Karpas-422 (cell line): ENCODE results near the gene XYLT1. TPM values are rescaled to one million over a fixed set of nuclear protein-coding genes. Genes with fewer than 3 reads are reported as not detected.

ENCODE experiments used
- DNase-seq: peaks from one replicate; pipeline ENCODE4 v3.0.0-alpha.2; 2015
- H2AFZ ChIP-seq: fragments of 200-600 bp; sonication (generic); 2 replicates; pipeline ENCODE4 v1.6.1; 2014; ENCODE audit warnings: antibody characterized with exemption, low read length, mixed read lengths
- H3K27ac ChIP-seq: fragments of 200-600 bp; sonication (generic); 2 replicates; pipeline ENCODE4 v1.5.1; 2014; ENCODE audit warnings: mild to moderate bottlenecking, low read length, moderate library complexity
- H3K27me3 ChIP-seq: fragments of 200-600 bp; sonication (generic); 2 replicates; pipeline ENCODE4 v1.6.1; 2014; ENCODE audit warnings: low read length, mixed read lengths
- H3K36me3 ChIP-seq: fragments of 200-600 bp; sonication (generic); 2 replicates; pipeline ENCODE4 v1.6.1; 2014; ENCODE audit warnings: low read length, mixed read lengths; ENCODE audit not compliant: insufficient read depth
- H3K4me1 ChIP-seq: fragments of 200-600 bp; sonication (generic); 2 replicates; pipeline ENCODE4 v1.6.1; 2014; ENCODE audit warnings: mild to moderate bottlenecking, low read length, mixed read lengths
- H3K4me2 ChIP-seq: fragments of 200-600 bp; sonication (generic); 2 replicates; pipeline ENCODE4 v1.6.1; 2014; ENCODE audit warnings: low read length, low read depth, mild to moderate bottlenecking; ENCODE audit not compliant: poor library complexity, severe bottlenecking
- H3K4me3 ChIP-seq: fragments of 200-600 bp; sonication (generic); 2 replicates; pipeline ENCODE4 v1.5.1; 2014; ENCODE audit warnings: mild to moderate bottlenecking, antibody characterized with exemption, low read length, mixed read lengths
- H3K79me2 ChIP-seq: fragments of 200-600 bp; sonication (generic); 2 replicates; pipeline ENCODE4 v1.6.1; 2014; ENCODE audit warnings: mild to moderate bottlenecking, low read length, mixed read lengths
- H3K9ac ChIP-seq: fragments of 200-600 bp; sonication (generic); 2 replicates; pipeline ENCODE4 v1.6.0; 2014; ENCODE audit warnings: low read length
- H3K9me2 ChIP-seq: fragments of 200-600 bp; sonication (generic), shearing (Covaris generic); replicated peaks from 2 replicates; pipeline ENCODE4 v1.6.0; 2014; ENCODE audit warnings: mild to moderate bottlenecking, low read length, moderate library complexity; ENCODE audit not compliant: insufficient read depth
- H3K9me3 ChIP-seq: fragments of 300-700, 200-600 bp; sonication (generic); 2 replicates; pipeline ENCODE4 v1.6.1; 2014; ENCODE audit warnings: low read length, mixed read lengths
- H4K20me1 ChIP-seq: fragments of 200-600 bp; sonication (generic); 2 replicates; pipeline ENCODE4 v1.6.1; 2014; ENCODE audit warnings: mild to moderate bottlenecking, antibody characterized with exemption, low read length, low read depth; ENCODE audit not compliant: insufficient read depth
- total RNA-seq: library from RNA; depleted of rRNA; stranded (reverse); fragments of >200 nt; shearing (Covaris generic); gene quantifications from 2 replicates; pipeline ENCODE4 v1.2.3, GENCODE V29; 2014; ENCODE audit warnings: low replicate concordance

XYLT1 gene
- total RNA-seq, 1 experiment from 2014 or later: 11.8 TPM

GRCh38 chr16:17460890-17461289, 9.9 kb downstream of the XYLT1 start:
- Histone ChIP-seq H3K27me3 (no peaks in the 10 kb centered on the region), H2AFZ (no peak overlapping the region), H3K4me1 (peaks cover 75% of the 10 kb centered on the region), H3K27ac (peak overlapping the region; percentile 97), H3K79me2 (peaks cover 42% of the 10 kb centered on the region), H4K20me1 (no peaks in the 10 kb centered on the region), H3K9me2 (no peaks in the 10 kb centered on the region), H3K36me3 (no peaks in the 10 kb centered on the region), H3K4me2 (peak overlapping the region; percentile 73), H3K9me3 (no peaks in the 10 kb centered on the region), H3K4me3 (peak overlapping the region; percentile 59), H3K9ac (peak overlapping the region; percentile 70)
- DNase-seq: peak; percentile 64

GRCh38 chr16:17459903-17460521, 10.7 kb downstream of the XYLT1 start:
- peak overlapping the region; percentile 70 for H3K9ac ChIP-seq
- H3K9me2 ChIP-seq: no peaks in the 10 kb centered on the region
- no peak overlapping the region for H2AFZ ChIP-seq
- H3K4me1 ChIP-seq: peaks cover 73% of the 10 kb centered on the region
- peak overlapping the region; percentile 97 for H3K27ac ChIP-seq
- H4K20me1 ChIP-seq: no peaks in the 10 kb centered on the region
- peaks cover 35% of the 10 kb centered on the region for H3K79me2 ChIP-seq
- no peaks in the 10 kb centered on the region for H3K27me3 ChIP-seq
- peak overlapping the region; percentile 73 for H3K4me2 ChIP-seq
- peak overlapping the region; percentile 59 for H3K4me3 ChIP-seq
- peak; percentile 96 for DNase-seq
- no peaks in the 10 kb centered on the region for H3K9me3 ChIP-seq
- H3K36me3 ChIP-seq: no peaks in the 10 kb centered on the region

GRCh38 chr16:17457997-17458396, 12.8 kb downstream of the XYLT1 start:
- H3K9me3 ChIP-seq: no peaks in the 10 kb centered on the region
- H3K4me2 ChIP-seq: no peak overlapping the region
- no peak overlapping the region for H3K4me3 ChIP-seq
- no peaks in the 10 kb centered on the region for H3K27me3 ChIP-seq
- no peaks in the 10 kb centered on the region for H4K20me1 ChIP-seq
- no peak overlapping the region for H3K27ac ChIP-seq
- no peak overlapping the region for H3K9ac ChIP-seq
- H3K36me3 ChIP-seq: no peaks in the 10 kb centered on the region
- no peak for DNase-seq
- H3K79me2 ChIP-seq: peaks cover 36% of the 10 kb centered on the region
- peaks cover 84% of the 10 kb centered on the region for H3K4me1 ChIP-seq
- no peaks in the 10 kb centered on the region for H3K9me2 ChIP-seq
- H2AFZ ChIP-seq: no peak overlapping the region

- Histone ChIP-seq H3K27me3 (no peaks in the 10 kb centered on the region), H3K4me2 (no peak overlapping the region), H3K4me1 (peaks cover 84% of the 10 kb centered on the region), H2AFZ (no peak overlapping the region), H3K9me2 (no peaks in the 10 kb centered on the region), H3K9me3 (no peaks in the 10 kb centered on the region), H3K4me3 (no peak overlapping the region), H3K36me3 (no peaks in the 10 kb centered on the region), H3K79me2 (peaks cover 36% of the 10 kb centered on the region), H4K20me1 (no peaks in the 10 kb centered on the region), H3K9ac (no peak overlapping the region), H3K27ac (no peak overlapping the region)
- no peak for DNase-seq
These were observed 13.2 kb downstream of the XYLT1 start for GRCh38 chr16:17457513-17457912.

GRCh38 chr16:17454162-17454730, 16.5 kb downstream of the XYLT1 start:
- Histone ChIP-seq H3K79me2 (peaks cover 26% of the 10 kb centered on the region), H3K9me3 (no peaks in the 10 kb centered on the region), H4K20me1 (no peaks in the 10 kb centered on the region), H3K9me2 (no peaks in the 10 kb centered on the region), H3K9ac (no peak overlapping the region), H3K27me3 (no peaks in the 10 kb centered on the region), H3K4me3 (no peak overlapping the region), H3K4me2 (peak overlapping the region; percentile 41), H3K27ac (no peak overlapping the region), H2AFZ (no peak overlapping the region), H3K4me1 (peaks cover 70% of the 10 kb centered on the region), H3K36me3 (no peaks in the 10 kb centered on the region)
- DNase-seq: no peak

- Histone ChIP-seq H2AFZ (no peak overlapping the region), H3K9ac (no peak overlapping the region), H3K9me3 (no peaks in the 10 kb centered on the region), H3K4me2 (peak overlapping the region; percentile 41), H3K36me3 (no peaks in the 10 kb centered on the region), H3K27me3 (no peaks in the 10 kb centered on the region), H3K79me2 (peaks cover 20% of the 10 kb centered on the region), H3K27ac (no peak overlapping the region), H3K9me2 (no peaks in the 10 kb centered on the region), H3K4me3 (no peak overlapping the region), H4K20me1 (no peaks in the 10 kb centered on the region), H3K4me1 (peaks cover 69% of the 10 kb centered on the region)
- DNase-seq: no peak
These were observed 17.3 kb downstream of the XYLT1 start for GRCh38 chr16:17453364-17454038.

- no peaks in the 10 kb centered on the region for H3K36me3 ChIP-seq
- H2AFZ ChIP-seq: no peak overlapping the region
- no peaks in the 10 kb centered on the region for H3K27me3 ChIP-seq
- H4K20me1 ChIP-seq: no peaks in the 10 kb centered on the region
- no peak overlapping the region for H3K9ac ChIP-seq
- peaks cover 63% of the 10 kb centered on the region for H3K4me1 ChIP-seq
- H3K79me2 ChIP-seq: peaks cover 14% of the 10 kb centered on the region
- H3K4me3 ChIP-seq: no peak overlapping the region
- DNase-seq: no peak
- H3K9me3 ChIP-seq: no peaks in the 10 kb centered on the region
- no peaks in the 10 kb centered on the region for H3K9me2 ChIP-seq
- H3K27ac ChIP-seq: no peak overlapping the region
- H3K4me2 ChIP-seq: no peak overlapping the region
These were observed 17.8 kb downstream of the XYLT1 start for GRCh38 chr16:17452922-17453321.

- Histone ChIP-seq H3K27ac (no peak overlapping the region), H3K9me2 (no peaks in the 10 kb centered on the region), H3K4me1 (peaks cover 54% of the 10 kb centered on the region), H3K9ac (no peak overlapping the region), H3K79me2 (peaks cover 9% of the 10 kb centered on the region; the same call in 1 of the 2 replicates), H4K20me1 (0 out of 2 replicates have a peak, but pooled peaks cover 7% of the 10 kb centered on the region), H2AFZ (no peak overlapping the region), H3K9me3 (no peaks in the 10 kb centered on the region), H3K4me3 (no peak overlapping the region), H3K36me3 (no peaks in the 10 kb centered on the region), H3K4me2 (no peak overlapping the region), H3K27me3 (no peaks in the 10 kb centered on the region)
- no peak for DNase-seq
These were observed 18.9 kb downstream of the XYLT1 start for GRCh38 chr16:17451843-17452242.
